Right lobe of liver (tissue), 6 donors: ENCODE data around the gene SLC15A4. TPM values are rescaled to one million over a fixed set of nuclear protein-coding genes. Genes with fewer than 3 reads are reported as not detected.

Source experiments
- ATAC-seq, 4 donors: fragments of 200-7000 bp; cut with Tn5 transposase; one replicate each; pipeline ENCODE4 v1.9.1; 2020; ENCODE audit warnings: mild to moderate bottlenecking in 4 of 4, moderate library complexity in 4 of 4
- DNase-seq, 3 donors: peaks; one replicate each; pipeline ENCODE4 v3.0.0-alpha.2; 2020
- H3K27ac ChIP-seq, 3 donors: fragments of 200-600 bp; one replicate each; pipeline ENCODE4 v1.8.0; 2022
- H3K27me3 ChIP-seq, 2 donors: fragments of 200-600 bp; one replicate each; pipeline ENCODE4 v1.8.0; 2022
- H3K36me3 ChIP-seq, 4 donors: fragments of 200-600 bp; sonication (generic) in 1 of 4; one replicate each; pipeline versions ENCODE4 v1.5.1 to v1.8.0; 2017 to 2022; ENCODE audit warnings: control low read depth in 1 of 4
- H3K4me1 ChIP-seq, 4 donors: fragments of 200-600 bp; sonication (generic) in 1 of 4; one replicate each; pipeline versions ENCODE4 v1.5.1 to v1.8.0; 2017 to 2022; ENCODE audit warnings: control low read depth in 1 of 4
- H3K4me3 ChIP-seq, 3 donors: fragments of 200-600 bp; one replicate each; pipeline ENCODE4 v1.8.0; 2022
- H3K9me3 ChIP-seq, 4 donors: fragments of 200-600 bp; sonication (generic) in 1 of 4; one replicate each; pipeline versions ENCODE4 v1.5.1 to v1.8.0; 2017 to 2022; ENCODE audit warnings: control low read depth in 1 of 4
- POLR2A ChIP-seq: fragments of 450-650 bp; IDR thresholded peaks from one replicate; pipeline ENCODE4 v1.6.1; 2017; ENCODE audit warnings: antibody characterized with exemption, mild to moderate bottlenecking
- WGBS: methylation state at CpG from one replicate; pipeline ENCODE4 v1.1.6; 2018; ENCODE audit warnings: low coverage, low lambda C conversion rate; ENCODE audit not compliant: insufficient coverage; ENCODE audit errors: missing lambda C conversion rate; 5-methylcytosine and 5-hydroxymethylcytosine counted together
- intact Hi-C, 2 donors: fragments of 100-400 bp; cut with DNase I; formaldehyde crosslinking; loops; one replicate each; pipeline versions ENCODE4 v1.11.2 to v1.14.1; 2022
- total RNA-seq, 6 experiments: library from RNA; depleted of rRNA in 2 of 6; stranded (reverse); fragments of >200 nt in 2 of 6; fragmentation: NEBNext Ultra II Directional in 3 of 6; extraction: Animal tissue kit (Norgen Biotek cat#: 25700) in 3 of 6; gene quantifications; one replicate each; pipeline versions ENCODE4 v1.1.0 to v1.2.4, GENCODE V29; 2016 to 2023
- TF ChIP-seq, protein P1 (sequence below), 4 donors: fragments of 200-600 bp in 3 of 4; fragments of 450-650 bp in 1 of 4; IDR thresholded peaks; one replicate each; pipeline versions ENCODE4 v1.5.1 to v1.8.0; 2016 to 2022; ENCODE audit warnings: antibody characterized with exemption in 4 of 4, mild to moderate bottlenecking in 2 of 4
- donor health status: DM: no; HTN: yes; CAD: no.
- donor health status: DM: no; HTN: no; CAD: no.
- donor health status: DM: no; HTN: no; CAD: no.
- donor health status: DM: no; HTN: yes; CAD: no.
- donor health status: DM: no; HTN: yes; CAD: no.

The SLC15A4 gene
- total RNA-seq, 6 experiments from 2014 or later = 10.7 to 49.2 (median 25.5) TPM

DNA sequence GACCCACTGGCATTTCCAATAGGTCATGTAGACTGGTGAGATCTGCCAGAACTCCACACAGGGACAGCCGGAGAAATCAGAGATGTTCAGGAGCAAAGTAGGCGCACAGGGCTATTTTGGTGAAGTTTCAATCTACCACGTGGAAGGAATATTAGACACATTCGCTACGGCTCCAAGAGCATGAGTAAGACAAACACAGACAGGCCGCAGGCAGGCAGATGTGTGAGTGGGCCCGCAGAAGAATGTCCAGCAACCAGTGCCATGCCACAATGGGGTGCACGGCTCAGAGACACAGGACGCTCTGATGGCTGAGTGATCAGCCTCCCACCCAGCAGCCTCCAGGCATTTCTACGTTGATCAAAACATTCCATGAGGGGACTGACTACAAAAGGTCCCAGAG, 10.4 kb downstream of the SLC15A4 start:
- H3K36me3 ChIP-seq = peaks cover 0 to 22% (median 4%) of the 10 kb centered on the region in 4 donors
- intact Hi-C loops = no loop called here
- no peaks in the 10 kb centered on the region for H3K9me3 ChIP-seq
- TF ChIP-seq POLR2A = no peak
- TF ChIP-seq, protein P1, sequence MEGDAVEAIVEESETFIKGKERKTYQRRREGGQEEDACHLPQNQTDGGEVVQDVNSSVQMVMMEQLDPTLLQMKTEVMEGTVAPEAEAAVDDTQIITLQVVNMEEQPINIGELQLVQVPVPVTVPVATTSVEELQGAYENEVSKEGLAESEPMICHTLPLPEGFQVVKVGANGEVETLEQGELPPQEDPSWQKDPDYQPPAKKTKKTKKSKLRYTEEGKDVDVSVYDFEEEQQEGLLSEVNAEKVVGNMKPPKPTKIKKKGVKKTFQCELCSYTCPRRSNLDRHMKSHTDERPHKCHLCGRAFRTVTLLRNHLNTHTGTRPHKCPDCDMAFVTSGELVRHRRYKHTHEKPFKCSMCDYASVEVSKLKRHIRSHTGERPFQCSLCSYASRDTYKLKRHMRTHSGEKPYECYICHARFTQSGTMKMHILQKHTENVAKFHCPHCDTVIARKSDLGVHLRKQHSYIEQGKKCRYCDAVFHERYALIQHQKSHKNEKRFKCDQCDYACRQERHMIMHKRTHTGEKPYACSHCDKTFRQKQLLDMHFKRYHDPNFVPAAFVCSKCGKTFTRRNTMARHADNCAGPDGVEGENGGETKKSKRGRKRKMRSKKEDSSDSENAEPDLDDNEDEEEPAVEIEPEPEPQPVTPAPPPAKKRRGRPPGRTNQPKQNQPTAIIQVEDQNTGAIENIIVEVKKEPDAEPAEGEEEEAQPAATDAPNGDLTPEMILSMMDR (IDR thresholded peaks at IDR 0.05) = no peak
- 98% methylated on average over 8 of the region's 10 CpGs for WGBS
- no peak overlapping the region for H3K4me3 ChIP-seq
- peaks cover 0 to 35% (median 11%) of the 10 kb centered on the region in 4 donors for H3K4me1 ChIP-seq
- DNase-seq (peak in 1 of 3 donors; percentile 31), ATAC-seq (no peak)
- no peaks in the 10 kb centered on the region for H3K27me3 ChIP-seq
- peak overlapping the region in 1 of 3 donors; percentile 31 for H3K27ac ChIP-seq

DNA sequence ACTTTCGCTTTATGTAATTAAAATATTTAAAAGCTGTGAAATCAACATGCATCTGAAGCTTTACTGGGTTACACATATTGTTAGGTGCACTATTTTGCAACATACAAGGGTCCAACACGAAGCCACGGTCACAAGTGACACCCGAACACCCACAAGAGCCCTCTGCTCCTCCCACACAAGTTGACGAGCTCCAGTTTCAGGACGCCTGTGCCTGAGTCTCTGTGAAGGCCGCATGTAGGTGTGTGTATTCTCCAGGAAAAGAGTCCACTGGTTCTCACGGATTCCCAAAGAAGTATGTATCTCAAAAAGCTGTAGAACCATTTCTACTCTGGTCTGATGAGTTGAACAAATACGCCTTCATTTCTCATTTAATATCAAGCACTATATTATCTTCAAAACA, 12.0 kb downstream of the SLC15A4 start:
- WGBS = 89% methylated on average over 8 of the region's 9 CpGs
- ATAC-seq (no peak), DNase-seq (no peak)
- Histone ChIP-seq H3K4me1 (peaks cover 0 to 19% (median 6%) of the 10 kb centered on the region in 4 donors), H3K36me3 (peaks cover 0 to 36% (median 11%) of the 10 kb centered on the region in 4 donors), H3K9me3 (no peaks in the 10 kb centered on the region), H3K4me3 (no peak overlapping the region), H3K27ac (no peak overlapping the region), H3K27me3 (no peaks in the 10 kb centered on the region)
- intact Hi-C loops = no loop called here
- TF ChIP-seq, protein P1 (IDR thresholded peaks at IDR 0.05) = no peak
- TF ChIP-seq POLR2A = no peak

DNA sequence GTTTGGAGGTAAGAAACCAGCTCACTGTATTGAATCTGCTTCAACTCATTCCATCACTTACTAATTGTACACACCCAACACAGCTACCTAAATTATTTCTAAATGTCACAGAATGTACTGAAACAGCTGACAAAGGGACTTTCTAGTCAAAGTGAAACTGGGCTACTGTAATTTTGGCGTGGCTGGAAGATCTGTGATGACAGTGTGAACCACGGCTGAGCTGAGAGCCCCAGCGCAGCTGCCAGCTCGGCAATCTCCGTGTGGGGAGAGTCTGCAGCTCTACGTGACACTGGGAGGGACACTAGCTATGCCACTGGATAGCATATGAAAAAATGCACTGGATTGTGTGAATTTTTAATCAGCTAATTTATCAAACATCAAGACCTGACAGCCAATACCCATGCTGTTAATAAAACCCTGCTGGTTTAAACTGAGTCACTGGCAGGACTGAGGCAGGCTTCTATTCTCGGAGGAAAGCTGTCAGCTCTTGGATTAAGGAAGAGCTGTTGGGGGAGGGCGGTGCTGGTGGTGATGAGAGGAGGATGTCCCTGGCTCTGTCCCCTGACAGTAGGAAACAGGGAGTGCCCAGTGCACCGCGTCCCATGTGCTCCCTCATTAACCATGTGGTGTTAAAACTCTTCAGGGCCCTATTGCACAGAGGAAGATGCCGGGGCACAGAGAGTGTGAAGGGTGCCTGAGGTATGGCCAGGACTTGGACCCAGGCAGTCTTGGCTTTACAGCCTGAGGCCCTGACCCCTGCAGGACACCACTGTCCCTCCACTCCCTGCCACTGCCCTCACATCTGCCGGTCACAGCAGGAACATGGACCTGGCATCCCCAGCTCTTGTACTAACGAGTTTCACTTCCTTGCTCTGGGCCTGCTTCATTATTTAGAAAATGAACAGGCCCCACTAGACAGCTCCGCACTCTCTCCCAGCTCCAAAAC, 13.3 kb downstream of the SLC15A4 start:
- Histone ChIP-seq H3K9me3 (no peaks in the 10 kb centered on the region), H3K27ac (peak overlapping the region; percentile 19 to 53 (median 35)), H3K4me1 (peaks cover 0 to 19% (median 6%) of the 10 kb centered on the region in 4 donors), H3K27me3 (no peaks in the 10 kb centered on the region), H3K4me3 (no peak overlapping the region), H3K36me3 (peaks cover 0 to 36% (median 11%) of the 10 kb centered on the region in 4 donors)
- DNase-seq (peak in 1 of 3 donors; percentile 63), ATAC-seq (peak; percentile 71 to 83 (median 78))
- 14% methylated on average over 13 of the region's 14 CpGs for WGBS
- intact Hi-C loops = no loop called here
- TF ChIP-seq POLR2A = no peak
- TF ChIP-seq, protein P1 (IDR thresholded peaks at IDR 0.05) = no peak

DNA sequence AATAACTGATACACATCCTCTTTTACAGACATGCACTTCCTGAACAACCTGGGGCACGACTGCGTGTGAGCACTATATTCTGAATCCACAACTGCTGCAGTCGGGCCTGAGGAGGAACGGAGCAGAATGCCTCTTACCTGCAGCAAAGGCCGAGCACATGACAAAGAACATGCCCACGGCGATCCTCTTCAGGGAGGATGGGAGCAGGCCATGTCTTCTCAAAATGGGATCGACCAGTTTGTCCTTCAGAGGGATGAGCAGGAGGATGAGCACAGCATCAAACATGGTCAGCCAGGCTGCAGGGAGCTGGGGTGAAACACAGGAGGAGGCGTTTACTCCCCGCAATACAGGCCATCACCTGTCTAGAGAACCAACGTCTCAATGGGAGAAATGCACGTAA, 15.1 kb downstream of the SLC15A4 start:
- intact Hi-C loops = no loop called here
- 89% methylated on average over 5 of the region's 12 CpGs for WGBS
- H3K4me3 ChIP-seq = no peak overlapping the region

More for the DNA sequence above, 15.1 kb downstream of the SLC15A4 start:
- no peak overlapping the region for H3K27ac ChIP-seq
- H3K27me3 ChIP-seq = no peaks in the 10 kb centered on the region
- no peak for ATAC-seq
- TF ChIP-seq, protein P1 (IDR thresholded peaks at IDR 0.05) = no peak
- no peak for TF ChIP-seq POLR2A
- H3K36me3 ChIP-seq = peaks cover 0 to 28% (median 11%) of the 10 kb centered on the region in 4 donors
- DNase-seq = no peak
- H3K9me3 ChIP-seq = no peaks in the 10 kb centered on the region
- peaks cover 0 to 19% (median 6%) of the 10 kb centered on the region in 4 donors for H3K4me1 ChIP-seq
